ENCODE data around the gene LARGE1.

The LARGE1 gene

GRCh38 chr22:33854724-33855123 is 65.6 kb downstream of the LARGE1 start:
- Histone ChIP-seq H3K27me3 (ENCODE audit: insufficient read depth, low read length) (no peaks in the 10 kb centered on the region), H3F3A (ENCODE audit: insufficient read depth, low read length) (no peaks in the 10 kb centered on the region), H3K4me2 (ENCODE audit: low read length) (peak overlapping the region; percentile 71; the same call in 1 of the 2 replicates), H3K9me3 (ENCODE audit: low read length) (no peaks in the 10 kb centered on the region), H3K27ac (ENCODE audit: low read depth, low read length, poor library complexity, severe bottlenecking) (no peak overlapping the region), H3K36me3 (ENCODE audit: insufficient read depth, low read length) (no peaks in the 10 kb centered on the region), H3K9me2 (ENCODE audit: low read depth, low read length) (no peaks in the 10 kb centered on the region), H2AFZ (ENCODE audit: low read length) (no peak overlapping the region), H3K9ac (ENCODE audit: low read length) (no peak overlapping the region), H3K4me3 (ENCODE audit: low read depth, low read length, poor library complexity, severe bottlenecking) (no peak overlapping the region), H4K20me1 (ENCODE audit: insufficient read depth, low read length) (no peaks in the 10 kb centered on the region), H3K4me1 (ENCODE audit: insufficient read depth, low read length, severe bottlenecking) (peaks cover 23% of the 10 kb centered on the region), H3K79me2 (ENCODE audit: insufficient read depth, low read length) (no peaks in the 10 kb centered on the region)
- TF ChIP-seq EZH2 (IDR thresholded peaks at IDR 0.05; ENCODE audit: borderline replicate concordance, low read length) (no peak), CTCF (IDR thresholded peaks at IDR 0.05; ENCODE audit: low read length) (no peak)

GRCh38 chr22:33853200-33854097 is 66.8 kb downstream of the LARGE1 start:
- Histone ChIP-seq H3K9me3 (ENCODE audit: low read length) (no peaks in the 10 kb centered on the region), H3K4me3 (ENCODE audit: low read depth, low read length, poor library complexity, severe bottlenecking) (peak overlapping the region; percentile 44), H3K27ac (ENCODE audit: low read depth, low read length, poor library complexity, severe bottlenecking) (peak overlapping the region; percentile 51), H3K4me1 (ENCODE audit: insufficient read depth, low read length, severe bottlenecking) (peaks cover 23% of the 10 kb centered on the region), H3K27me3 (ENCODE audit: insufficient read depth, low read length) (no peaks in the 10 kb centered on the region), H3K36me3 (ENCODE audit: insufficient read depth, low read length) (no peaks in the 10 kb centered on the region), H3K9me2 (ENCODE audit: low read depth, low read length) (no peaks in the 10 kb centered on the region), H3K4me2 (ENCODE audit: low read length) (peak overlapping the region; percentile 71), H3F3A (ENCODE audit: insufficient read depth, low read length) (no peaks in the 10 kb centered on the region), H3K9ac (ENCODE audit: low read length) (peak overlapping the region; percentile 30; the same call in 1 of the 2 replicates), H2AFZ (ENCODE audit: low read length) (no peak overlapping the region), H3K79me2 (ENCODE audit: insufficient read depth, low read length) (no peaks in the 10 kb centered on the region), H4K20me1 (ENCODE audit: insufficient read depth, low read length) (no peaks in the 10 kb centered on the region)
- TF ChIP-seq EZH2 (IDR thresholded peaks at IDR 0.05; ENCODE audit: borderline replicate concordance, low read length): no peak
- TF ChIP-seq CTCF (IDR thresholded peaks at IDR 0.05; ENCODE audit: low read length): no peak

GRCh38 chr22:33851821-33852384 is 68.4 kb downstream of the LARGE1 start:
- Histone ChIP-seq H3K9me2 (ENCODE audit: low read depth, low read length) (no peaks in the 10 kb centered on the region), H3K36me3 (ENCODE audit: insufficient read depth, low read length) (no peaks in the 10 kb centered on the region), H3K27ac (ENCODE audit: low read depth, low read length, poor library complexity, severe bottlenecking) (no peak overlapping the region), H3K4me3 (ENCODE audit: low read depth, low read length, poor library complexity, severe bottlenecking) (no peak overlapping the region), H3K9ac (ENCODE audit: low read length) (no peak overlapping the region), H3K79me2 (ENCODE audit: insufficient read depth, low read length) (no peaks in the 10 kb centered on the region), H2AFZ (ENCODE audit: low read length) (no peak overlapping the region), H4K20me1 (ENCODE audit: insufficient read depth, low read length) (no peaks in the 10 kb centered on the region), H3F3A (ENCODE audit: insufficient read depth, low read length) (no peaks in the 10 kb centered on the region), H3K4me2 (ENCODE audit: low read length) (no peak overlapping the region), H3K9me3 (ENCODE audit: low read length) (no peaks in the 10 kb centered on the region), H3K4me1 (ENCODE audit: insufficient read depth, low read length, severe bottlenecking) (peaks cover 23% of the 10 kb centered on the region), H3K27me3 (ENCODE audit: insufficient read depth, low read length) (no peaks in the 10 kb centered on the region)
- no peak for TF ChIP-seq CTCF (IDR thresholded peaks at IDR 0.05; ENCODE audit: low read length)
- no peak for TF ChIP-seq EZH2 (IDR thresholded peaks at IDR 0.05; ENCODE audit: borderline replicate concordance, low read length)
